CD4-positive, alpha-beta T cell treated with Interleukin-4 for 1 hour (primary cell): ENCODE measurements around the gene TBC1D22B.
A peak's percentile ranks its signal among the peaks of the same experiment; 100 is the strongest.

Experiments used
- DNase-seq, 2 donors: peaks; one replicate each; pipeline ENCODE4 v3.0.0-alpha.2; 2020 to 2022

Gene TBC1D22B

GRCh38 chr6:37239950-37240713 is 17.4 kb upstream of the TBC1D22B start:
- peak; percentile 48 to 72 for DNase-seq

GRCh38 chr6:37241131-37241530 is 16.4 kb upstream of the TBC1D22B start:
- DNase-seq = no peak

- DNase-seq = no peak
These were observed 15.7 kb upstream of the TBC1D22B start for GRCh38 chr6:37241775-37242428.

DNA sequence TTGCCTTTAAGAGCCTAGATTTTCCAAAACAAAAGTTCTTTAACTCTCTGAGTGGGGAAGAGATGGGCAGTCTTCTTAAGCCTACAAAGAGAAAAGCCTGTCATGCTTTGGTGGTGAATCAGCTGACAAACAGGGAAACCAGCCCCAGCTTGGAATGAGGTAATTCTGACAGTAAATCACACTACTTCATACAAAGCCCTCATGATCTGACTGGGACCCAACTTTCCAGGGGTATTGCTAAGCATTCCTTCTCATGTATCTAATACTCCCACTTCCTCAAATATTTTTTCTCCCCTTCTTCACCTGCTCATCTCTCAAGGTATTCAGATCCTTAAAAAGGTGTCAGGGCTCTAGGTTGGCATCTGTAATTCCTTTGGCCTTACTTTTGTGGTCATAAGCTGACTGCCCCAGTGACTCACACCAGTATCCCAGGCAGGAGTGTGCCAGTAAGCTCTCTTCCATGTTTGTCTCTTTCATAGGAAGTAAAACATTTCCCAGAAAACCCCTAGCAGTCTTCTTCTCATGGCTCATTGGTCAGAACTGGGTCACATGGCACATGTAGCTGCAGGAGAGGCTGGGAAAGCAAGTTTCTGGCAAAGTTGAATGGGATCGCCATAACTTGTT is 15.0 kb upstream of the TBC1D22B start:
- DNase-seq = no peak

GRCh38 chr6:37243131-37243815 is 14.3 kb upstream of the TBC1D22B start:
- DNase-seq = no peak

- no peak for DNase-seq
These were observed 13.7 kb upstream of the TBC1D22B start for GRCh38 chr6:37243816-37244370.

GRCh38 chr6:37244430-37245310 is 12.9 kb upstream of the TBC1D22B start:
- DNase-seq = no peak

DNA sequence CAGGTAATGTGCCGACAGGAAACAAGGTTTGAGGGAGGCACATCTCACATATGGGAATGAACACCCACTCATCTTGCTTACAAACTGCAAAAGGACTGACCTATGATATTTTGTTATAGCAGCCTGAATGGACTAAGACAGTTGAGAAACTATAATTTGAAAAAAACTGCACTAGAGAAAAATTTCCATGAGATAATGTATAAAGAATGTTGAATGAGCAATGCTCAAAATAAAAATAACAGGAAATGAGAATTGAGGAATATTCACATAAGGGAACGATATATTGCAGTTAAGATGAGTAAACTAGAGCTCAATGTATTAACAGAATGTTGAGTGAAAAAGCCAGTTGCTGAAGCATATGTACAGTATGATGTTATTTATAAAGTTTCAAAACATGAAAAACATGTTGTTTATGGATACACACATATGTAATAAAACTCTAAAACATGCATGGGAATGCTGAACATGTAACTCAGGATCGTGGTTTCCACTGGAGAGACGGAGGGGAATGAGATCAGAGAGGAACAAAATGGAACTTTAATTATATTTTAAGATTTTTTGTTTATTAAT is 6.3 kb upstream of the TBC1D22B start:
- DNase-seq = no peak

GRCh38 chr6:37253486-37254007 is 4.0 kb upstream of the TBC1D22B start:
- no peak for DNase-seq

DNA sequence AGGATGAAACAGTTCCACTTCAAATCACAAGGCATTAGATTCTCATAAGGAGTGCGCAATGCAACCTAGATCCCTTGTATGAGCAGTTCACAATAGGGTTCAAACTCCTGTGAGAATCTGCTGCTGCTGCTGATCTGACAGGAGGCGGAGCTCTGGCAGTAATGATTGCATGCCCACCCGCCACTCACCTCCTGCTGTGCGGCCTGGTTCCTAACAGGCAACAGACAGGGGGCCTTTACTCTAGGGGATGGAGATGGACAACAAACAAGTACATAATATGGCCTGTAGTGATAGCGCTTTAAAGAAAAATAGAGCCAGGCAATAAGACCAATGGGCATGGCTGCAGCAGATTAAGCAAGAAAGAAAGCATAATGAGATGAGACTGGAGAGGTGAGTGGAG is 2.7 kb upstream of the TBC1D22B start:
- no peak for DNase-seq

GRCh38 chr6:37256692-37257319 is 766 bp upstream of the TBC1D22B start:
- DNase-seq = no peak

DNA sequence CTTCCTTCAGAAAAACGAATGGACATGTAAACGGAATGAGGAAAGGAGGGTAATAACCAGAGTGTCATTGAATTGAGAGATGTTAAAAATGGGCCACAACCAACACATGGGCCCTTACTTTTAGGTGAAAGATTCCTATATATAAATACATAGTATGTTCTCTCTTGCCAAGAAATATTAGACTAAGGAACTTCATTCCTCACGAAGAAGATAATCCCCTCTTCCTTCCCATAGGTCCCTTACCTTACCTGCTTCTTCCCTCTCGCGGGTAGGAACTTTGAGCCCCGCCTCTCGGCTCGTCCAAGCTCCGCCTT is 295 bp upstream of the TBC1D22B start:
- DNase-seq = no peak

DNA sequence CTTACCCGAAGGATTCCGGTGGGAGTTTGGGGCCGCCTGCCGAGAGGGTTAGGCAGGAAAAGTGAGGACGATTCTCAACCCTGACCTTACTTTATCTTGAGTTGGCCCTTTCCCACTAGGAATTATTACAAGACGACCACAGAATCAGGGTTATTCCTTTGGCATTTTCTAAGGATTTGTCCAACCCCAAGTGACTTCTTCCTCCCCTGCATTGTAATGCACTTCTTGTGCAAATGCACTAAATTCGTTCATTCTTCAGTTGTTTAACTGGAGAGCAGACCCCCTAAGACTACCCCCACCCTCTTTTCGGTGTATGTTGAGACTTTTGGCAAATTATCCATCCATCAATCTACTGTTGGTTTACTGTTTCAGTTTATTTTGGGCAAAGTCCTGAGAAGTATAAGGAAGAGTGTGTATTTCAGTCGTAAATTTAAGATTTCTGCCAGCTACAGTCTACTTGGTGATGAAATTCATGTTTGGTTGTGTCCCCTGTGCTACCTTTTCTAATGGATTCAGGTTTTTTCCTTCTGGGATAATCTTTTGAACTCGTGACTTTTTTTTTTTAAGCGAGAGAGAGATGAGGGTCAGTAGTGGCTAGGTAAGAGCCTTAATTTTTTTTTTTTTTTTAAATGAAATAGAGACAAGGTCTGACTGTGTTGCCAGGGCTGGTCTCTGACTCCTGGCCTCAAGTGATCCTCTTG is 983 bp downstream of the TBC1D22B start:
- no peak for DNase-seq

DNA sequence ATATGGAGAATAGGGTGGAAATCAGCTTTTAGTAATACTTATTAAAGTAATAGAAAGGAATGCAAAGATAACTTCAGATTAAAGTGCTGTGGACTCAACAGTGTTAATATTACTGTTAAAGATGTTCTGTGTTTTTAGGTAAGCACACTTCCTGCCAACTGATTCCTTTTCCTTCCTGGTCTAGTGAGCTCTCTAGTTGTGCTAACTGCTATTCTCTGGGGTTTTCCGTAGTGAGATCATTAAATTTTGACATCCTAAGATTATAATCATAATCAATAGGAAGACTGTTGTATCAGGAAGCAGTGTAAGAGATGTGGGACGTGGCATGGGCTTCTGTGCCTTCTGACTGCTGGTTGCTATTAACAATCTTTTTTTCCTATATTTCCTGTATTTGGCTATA is 1.6 kb downstream of the TBC1D22B start:
- DNase-seq = peak in 1 of 2 donors; percentile 76

DNA sequence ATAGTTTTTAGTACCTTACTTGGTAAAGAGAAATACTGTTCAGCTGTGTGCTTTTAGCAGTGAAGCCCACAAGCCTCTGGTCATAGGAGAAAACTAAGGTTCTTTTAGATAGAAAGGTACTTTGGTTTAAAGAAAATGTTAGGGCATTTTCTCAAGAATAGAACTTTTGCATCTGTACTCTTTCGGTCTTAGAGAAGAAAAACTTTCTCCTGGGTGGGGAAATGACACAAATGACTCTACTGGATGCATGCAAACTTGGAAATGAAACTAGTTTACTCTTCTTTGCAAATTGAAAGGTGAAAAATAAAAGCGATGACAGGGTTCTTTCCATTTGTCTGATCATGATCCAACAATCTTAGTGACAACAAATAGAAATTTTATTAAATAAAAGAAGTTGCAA is 2.5 kb downstream of the TBC1D22B start:
- peak in 1 of 2 donors; percentile 22 for DNase-seq

DNA sequence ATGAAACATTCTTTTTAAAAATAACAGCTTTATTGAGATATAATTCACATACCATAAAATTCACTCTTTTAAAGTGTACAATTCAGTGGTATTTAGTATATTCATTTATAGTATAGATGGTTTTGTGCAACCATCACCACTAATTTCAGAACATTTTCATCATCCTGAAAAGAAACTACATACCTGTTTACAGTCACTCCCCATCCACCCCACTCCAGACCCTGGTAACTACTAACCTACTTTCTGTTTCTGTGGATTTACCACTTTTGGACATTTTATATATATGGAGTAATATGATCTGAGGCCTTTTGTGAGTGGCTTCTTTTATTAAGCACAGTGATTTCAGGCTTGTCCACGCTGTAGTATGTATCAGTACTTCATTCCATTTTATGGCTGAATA is 2.9 kb downstream of the TBC1D22B start:
- DNase-seq = no peak

GRCh38 chr6:37261198-37261597 is 3.6 kb downstream of the TBC1D22B start:
- DNase-seq = no peak

DNA sequence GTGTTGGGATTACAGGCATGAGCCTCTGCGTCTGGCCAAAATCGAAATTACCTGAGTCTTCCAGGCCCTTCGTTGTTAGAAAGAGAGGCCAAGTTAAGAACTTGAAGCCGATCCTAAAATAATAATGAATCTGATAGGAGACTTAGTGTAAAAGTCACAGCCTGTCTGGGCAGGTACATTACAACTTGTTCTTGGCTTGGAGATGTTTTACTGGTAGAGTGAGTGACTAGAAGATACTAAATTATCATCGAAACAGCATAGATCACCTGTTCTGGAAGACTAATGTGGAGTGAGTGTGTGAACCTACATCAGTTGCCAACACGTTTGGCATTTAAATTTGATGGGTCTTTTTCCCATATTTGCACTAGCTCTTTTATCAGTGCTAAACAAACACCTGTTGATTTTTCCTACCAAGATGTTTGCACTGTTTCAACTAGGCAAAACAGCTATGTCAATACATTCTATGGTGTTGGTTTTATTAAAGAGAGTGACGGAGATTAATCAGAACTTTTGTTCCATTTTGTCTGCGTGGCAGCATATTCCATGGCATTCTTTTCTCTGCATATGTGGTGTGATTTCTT is 5.0 kb downstream of the TBC1D22B start:
- no peak for DNase-seq

DNA sequence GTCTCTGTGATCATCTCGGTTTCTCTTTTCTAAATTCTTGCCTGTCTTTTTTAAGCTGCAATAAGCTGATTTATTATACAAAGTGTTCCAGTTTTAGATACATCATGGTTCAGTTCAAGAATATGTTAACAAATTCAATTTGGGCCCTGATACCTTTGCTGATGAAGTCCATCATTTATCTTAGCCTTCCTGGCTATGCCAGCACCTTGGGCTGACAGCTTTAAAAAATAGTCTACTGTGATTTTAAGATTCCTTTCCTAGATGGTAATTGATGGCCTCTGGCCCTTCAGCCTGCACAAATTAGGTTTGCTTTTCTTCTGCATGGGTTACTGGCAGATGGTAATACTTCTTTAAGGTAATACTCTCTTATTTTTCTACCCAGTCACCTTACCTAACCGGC is 7.4 kb downstream of the TBC1D22B start:
- DNase-seq = no peak

GRCh38 chr6:37265860-37266259 is 8.3 kb downstream of the TBC1D22B start:
- no peak for DNase-seq
